GM12872 (cell line): ENCODE measurements around the gene AP1B1.

Source experiments
- CTCF ChIP-seq: IDR thresholded peaks from 3 replicates; pipeline ENCODE4 v1.5.1; 2011; ENCODE audit warnings: low read depth, mild to moderate bottlenecking, low read length, moderate library complexity; ENCODE audit not compliant: insufficient read depth

Gene AP1B1

GRCh38 chr22:29325356-29325755 lies 63.0 kb downstream of the AP1B1 start:
- TF ChIP-seq CTCF = no peak

DNA sequence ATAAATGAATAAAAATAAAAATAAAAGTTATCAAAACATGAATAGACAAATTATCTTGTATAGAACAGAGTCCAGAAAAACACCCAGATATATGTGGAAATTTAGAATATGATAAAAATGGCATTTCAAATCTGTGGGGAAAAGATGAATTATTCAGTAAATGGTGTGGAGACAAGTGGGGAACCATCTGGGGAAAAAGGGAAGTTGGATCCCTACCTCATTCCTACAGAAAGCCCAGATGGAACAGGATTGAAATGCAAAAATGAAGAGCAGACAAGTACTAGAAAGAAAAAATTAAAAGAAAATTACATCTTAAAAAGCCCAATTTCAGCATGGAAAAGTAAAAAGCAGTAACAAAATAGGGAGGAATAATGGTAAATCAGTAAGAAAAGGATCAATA lies 64.7 kb downstream of the AP1B1 start:
- TF ChIP-seq CTCF = no peak

DNA sequence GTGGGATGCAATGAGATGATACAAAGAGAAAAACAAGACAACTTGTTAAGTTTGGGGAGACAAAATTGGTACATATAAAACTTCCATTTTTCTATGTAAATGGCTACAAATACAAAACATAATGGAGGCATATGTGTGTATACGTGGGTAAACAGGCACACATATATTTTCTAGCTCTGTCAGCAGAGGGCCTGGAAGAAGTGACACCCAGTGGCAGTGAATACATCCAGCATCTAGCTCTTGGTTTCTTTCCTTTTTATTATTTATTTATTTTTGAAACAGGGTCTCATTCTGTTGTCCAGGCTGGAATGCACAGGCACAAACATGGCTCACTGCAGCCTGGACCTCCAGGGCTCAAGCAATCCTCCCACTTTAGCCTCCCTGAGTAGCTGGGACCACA lies 67.8 kb downstream of the AP1B1 start:
- TF ChIP-seq CTCF = 0 out of 3 replicates have a peak, but pooled peaks have one; percentile 14

- TF ChIP-seq CTCF = no peak
These were observed 69.3 kb downstream of the AP1B1 start for GRCh38 chr22:29319072-29319471.

GRCh38 chr22:29317827-29318454 lies 70.4 kb downstream of the AP1B1 start:
- no peak for TF ChIP-seq CTCF

DNA sequence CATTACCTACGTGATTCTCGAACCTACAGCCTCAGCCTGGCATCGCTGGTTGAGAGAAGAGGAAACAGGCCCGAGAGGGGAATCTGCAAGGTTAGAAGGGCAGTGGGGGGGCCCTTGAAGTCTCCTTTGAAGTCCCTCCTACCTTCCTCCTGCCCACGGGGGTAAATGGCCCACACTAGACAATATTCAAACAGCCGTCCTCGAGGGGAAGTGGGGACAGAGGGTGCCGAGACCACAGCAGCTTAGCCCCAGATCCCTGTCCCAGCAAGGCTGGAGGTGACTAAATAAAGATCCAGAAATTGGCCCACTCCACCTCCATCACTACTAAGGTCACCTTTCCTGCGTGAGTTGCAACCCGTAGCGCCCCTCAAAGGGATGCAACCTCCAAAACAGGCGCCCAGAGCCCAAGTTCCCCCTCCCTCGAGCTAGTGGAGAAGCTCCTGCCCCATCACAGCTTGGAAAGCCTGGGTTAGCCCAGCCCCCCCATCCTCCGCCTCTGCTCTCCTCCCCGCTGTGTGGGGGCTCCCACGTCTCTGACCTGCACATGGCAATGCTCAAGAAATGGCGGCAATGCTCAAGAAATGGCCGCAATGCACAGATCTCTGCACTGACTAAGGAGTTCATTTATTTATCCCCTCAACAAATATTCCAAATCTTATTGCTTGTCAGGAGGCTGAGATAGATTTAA lies 72.1 kb downstream of the AP1B1 start:
- TF ChIP-seq CTCF = no peak

GRCh38 chr22:29315286-29316140 lies 72.9 kb downstream of the AP1B1 start, which contains the start of gene RASL10A:
RASL10A (minus strand) TSS chr22:29315697; CDS start chr22:29315246, 451 bp downstream.
- TF ChIP-seq CTCF = no peak
